ENCODE results near the gene UBL3.
A peak's percentile ranks its signal among the peaks of the same experiment; 100 is the strongest.

UBL3 gene

DNA sequence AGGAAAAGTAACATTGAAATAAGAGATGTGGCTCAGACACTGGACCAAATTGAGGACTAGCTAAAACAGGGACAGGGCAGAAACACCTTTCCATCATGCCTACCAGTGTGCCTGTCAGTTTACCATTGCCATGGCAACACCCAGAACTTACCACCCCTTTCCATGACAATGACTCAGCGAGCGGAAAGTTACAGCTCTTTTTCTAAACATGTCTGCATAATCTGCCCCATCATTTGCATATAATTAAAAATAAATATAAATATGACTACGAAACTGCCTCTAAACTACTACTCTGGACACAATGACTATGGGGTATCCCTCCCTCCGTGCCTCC, 96.0 kb downstream of the UBL3 start:
- peak; percentile 38 for DNase-seq (ENCODE audit: low read depth)

DNA sequence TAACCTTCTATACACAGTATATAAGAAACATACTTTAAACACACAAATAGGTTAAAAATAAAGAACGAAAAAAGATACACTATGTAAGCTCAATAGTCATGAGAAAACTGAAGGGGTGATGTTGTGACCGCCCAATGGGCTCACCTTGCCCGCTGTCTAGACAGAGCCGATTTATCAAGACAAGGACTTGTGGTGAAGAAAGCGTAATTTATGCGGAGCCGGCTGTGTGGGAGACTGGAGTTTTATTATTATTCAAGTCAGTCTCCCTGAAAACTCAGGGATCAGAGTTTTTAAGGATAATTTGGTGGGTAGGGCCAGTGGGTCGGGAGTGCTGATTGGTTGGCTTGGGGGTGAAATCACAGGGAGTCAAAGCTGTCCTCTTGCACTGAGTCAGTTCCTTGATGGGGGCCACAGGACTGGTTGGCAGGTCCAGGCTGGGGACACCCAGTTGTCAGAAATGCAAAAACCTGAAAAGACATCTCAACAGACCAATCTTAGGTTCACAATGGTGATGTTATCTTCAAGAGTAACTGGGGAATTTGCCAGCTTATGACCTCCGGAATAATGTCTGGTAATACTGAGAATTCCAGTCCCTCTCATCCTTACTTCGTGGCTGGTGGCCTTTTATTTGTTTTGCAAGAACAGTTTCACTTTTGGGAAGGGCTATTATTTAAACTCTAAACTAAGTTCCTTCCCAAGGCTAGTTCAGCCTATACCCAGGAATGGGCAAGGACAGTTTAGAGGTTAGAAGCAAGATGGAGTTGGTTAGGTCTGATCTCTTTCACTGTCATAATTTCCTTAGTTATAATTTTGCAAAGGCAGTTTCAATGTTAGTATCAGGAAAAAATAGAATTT, 96.6 kb downstream of the UBL3 start:
- no peak for DNase-seq (ENCODE audit: low read depth)

DNA sequence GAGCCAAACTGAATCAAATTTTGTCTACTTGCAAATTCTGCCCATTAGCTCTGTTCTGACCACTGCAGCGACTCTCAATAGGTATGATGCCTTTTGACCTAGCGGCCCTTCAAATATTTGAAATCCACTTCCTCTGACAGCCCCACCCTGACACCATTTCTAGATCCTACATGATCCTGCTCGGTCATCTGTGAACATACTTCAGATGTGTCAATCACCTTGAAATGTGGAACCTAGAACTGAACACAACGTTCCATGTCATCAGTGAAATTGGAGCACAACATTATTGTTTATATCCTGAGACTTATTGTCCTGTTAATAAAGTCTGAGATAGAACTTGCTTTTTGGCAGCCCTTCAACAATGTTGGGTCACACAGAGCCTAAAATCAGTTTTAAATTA, 98.2 kb downstream of the UBL3 start:
- DNase-seq (ENCODE audit: low read depth), result no peak

DNA sequence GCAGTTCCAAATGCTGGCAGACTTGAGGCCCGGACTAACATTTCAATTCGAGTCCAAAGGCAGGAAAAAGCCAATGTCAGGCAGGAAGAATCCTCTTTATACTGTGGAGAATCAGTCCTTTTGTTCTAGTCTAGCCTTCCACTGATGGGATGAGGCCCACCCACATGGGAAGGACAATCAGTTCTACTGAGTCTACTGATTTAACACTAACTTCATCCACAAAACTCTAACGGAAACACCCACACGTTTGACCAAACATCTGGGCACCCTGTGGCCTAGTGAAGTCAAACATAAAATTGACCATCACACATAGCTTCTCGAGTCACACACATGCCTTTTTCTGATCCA, 100.3 kb downstream of the UBL3 start:
- DNase-seq (ENCODE audit: low read depth), result no peak

DNA sequence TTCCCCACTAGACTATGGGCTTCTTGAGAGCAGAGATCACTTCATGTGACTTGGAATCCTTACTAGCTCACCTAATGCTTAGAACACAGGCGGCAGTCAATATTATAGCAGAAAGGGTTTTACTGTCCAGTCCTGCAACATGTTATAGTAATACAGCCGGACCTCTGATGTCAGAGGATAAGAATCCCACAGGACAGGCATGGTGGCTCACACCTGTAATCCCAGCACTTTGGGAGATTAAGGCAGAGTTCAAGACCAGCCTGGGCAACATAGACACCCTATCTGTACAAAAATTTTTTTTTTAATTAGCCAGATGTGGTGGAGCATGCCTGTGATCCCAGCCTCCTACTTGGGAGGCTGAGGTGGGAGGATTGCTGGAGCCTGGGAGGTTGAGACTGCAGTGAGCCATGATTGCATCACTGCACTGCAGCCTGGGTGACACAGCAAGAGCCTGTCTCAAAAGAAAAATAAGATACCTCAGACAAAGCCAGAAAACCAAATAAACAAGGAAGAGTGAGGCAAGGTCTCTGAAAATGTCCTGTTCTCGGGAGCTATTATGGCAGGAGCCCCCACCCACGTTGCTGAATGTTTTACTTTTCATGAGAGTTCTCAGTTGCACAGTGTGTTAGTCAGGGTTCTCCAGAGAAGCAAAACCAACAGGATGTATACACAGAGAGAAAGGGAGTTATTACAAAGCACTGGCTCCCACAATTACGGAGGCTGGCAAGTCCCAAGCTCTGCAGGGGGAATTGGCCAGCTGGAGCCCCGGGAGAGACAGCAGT, 100.8 kb downstream of the UBL3 start:
- DNase-seq (ENCODE audit: low read depth), result peak; percentile 48

DNA sequence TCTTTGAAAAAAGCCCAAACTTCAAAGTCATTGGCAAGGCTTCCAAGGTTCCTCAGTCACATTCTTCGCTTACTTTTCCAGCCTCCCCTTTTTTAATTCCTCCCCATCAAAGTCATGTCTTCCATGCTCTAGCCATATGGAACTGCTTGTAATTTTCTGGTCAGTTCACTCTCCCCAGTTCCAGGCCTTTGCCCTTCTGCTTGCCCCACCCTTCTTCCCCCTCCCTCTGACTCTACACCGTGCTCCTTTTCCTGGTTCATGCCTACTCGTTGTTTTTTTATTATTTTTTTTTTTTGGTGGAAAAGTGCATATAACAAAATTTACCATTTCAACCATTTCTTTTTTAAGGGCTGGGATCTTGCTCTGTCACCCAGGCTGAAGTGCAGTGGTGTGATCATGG, 102.3 kb downstream of the UBL3 start:
- no peak for DNase-seq (ENCODE audit: low read depth)

DNA sequence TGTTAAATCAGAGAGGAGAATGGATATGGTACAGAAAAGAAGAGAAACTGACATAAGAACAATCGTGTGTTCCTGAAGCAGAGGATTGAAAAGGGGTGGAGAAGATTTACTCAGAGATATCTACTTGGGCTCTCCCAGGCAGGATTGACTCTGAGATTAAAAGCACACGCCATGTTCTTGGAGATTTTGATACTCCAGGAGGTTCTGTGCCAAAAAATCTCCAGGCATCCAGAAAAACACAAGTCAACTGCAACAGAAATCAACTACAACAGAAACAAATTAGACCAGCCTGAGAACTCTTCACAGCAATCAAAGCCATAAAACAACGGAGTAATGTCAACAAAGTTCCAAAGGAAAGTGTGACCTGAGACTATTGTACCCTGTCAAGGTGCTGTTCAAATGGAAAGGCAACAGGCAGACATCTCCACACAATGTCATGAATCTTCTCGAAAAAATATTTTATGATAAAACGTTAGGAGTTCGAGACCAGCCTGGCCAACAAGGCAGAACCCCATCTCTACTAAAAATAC, 104.2 kb downstream of the UBL3 start:
- DNase-seq (ENCODE audit: low read depth), result no peak

DNA sequence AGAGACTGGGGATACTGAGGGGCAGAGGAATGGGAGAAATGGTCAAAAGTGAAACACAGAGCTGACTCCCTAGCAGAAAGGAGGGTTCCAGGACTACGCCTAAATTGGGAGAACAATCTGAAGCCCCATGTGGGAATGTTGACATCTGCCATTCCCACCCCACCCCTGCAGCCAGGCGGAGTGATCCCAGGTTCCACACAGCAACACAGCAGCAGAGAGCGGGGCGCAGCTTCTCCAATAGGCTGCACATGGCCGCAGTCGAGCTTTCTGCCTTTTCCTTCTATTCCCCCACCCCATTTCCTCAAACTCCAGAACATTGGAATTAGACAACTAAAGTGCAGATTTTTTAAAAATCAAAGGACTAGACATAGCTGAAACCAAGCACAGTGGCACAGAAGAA, 104.7 kb downstream of the UBL3 start:
- DNase-seq (ENCODE audit: low read depth), result no peak

DNA sequence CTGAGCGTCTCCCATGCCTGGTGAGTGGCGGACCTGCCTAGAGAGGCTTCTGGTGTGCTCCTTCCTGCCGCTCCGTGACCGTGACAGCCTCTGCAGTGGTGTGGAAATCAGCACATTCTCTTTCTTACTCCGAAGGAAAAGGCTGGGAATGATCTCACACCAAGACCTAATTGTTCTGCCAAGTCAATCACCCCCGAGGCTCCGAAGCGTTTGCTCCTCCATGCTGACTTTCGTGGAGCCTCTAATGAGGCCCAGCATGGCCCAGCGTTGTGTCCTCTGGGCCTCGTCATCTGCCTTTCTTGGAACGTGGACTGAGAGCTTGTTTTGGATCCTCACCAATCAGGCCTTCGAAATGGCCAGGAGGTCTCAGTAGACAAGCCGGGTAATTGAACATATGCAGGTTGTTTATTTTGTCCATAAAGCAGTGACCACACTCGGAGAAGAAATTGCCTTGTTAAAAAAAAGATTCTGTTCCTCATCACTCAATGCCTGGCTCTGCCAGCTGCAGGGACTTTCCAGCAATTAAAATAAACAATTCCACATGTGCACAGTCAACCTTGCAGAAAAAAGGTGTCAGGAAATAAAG, 107.1 kb downstream of the UBL3 start:
- peak; percentile 26 for DNase-seq (ENCODE audit: low read depth)

DNA sequence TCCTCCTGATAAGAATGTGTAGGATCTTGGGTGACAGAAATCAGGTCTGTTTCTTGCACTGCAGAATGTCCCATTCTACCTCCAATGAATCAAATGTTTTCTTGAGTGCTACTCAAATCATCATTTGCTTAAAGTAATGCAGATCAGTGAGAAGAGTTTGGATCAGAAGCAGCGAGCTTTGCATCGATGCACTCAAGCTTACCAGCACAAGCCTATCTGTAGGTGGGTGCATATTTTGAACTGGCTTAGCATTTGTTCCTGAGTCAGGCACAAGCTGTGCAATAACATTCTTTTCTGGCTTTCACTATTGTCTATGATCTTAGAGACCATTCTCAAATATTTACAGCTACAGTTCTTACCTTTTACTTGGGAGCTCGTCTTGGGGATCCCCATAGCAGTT, 109.5 kb downstream of the UBL3 start:
- DNase-seq (ENCODE audit: low read depth), result no peak

DNA sequence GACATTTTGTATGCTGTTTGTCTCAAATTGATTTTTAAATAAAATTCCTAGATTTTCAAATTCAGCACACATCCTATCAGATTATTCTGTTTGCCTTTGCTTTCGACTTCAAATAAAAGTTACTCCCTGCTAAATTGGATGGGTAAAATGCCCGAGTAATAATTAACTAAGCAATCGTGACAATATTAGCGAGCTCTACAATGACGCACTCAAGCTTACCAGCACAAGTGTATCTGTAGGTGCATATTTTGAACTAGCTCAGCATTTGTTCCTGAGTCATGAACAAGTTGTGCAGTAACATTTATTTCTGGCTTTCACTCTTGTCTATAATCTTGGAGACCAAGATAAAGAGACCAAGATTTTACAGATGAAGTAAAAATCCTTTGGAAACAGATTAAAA, 113.4 kb downstream of the UBL3 start:
- DNase-seq (ENCODE audit: low read depth), result no peak

DNA sequence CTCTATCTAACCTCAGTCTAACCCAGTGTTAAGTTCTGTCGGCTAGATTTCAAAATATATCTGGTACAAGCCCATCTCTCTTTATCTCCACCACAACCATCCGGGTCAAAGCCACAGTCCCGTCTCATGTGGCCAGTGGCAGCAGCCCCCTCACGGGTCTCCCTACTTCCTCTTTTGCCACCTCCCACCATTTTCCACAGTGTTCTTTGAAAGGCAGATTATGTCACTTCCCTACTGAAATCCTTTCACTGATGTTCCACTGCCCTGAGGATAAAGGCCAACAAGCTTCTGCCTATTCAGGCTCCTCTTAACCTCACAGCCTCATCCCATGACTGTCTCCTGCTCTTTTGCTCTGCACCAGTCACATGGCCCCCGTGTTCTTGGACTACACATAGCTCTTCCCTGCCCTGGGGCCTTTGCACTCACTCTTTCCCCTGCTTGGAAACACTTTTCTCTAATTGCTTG, 117.2 kb downstream of the UBL3 start:
- no peak for DNase-seq (ENCODE audit: low read depth)

DNA sequence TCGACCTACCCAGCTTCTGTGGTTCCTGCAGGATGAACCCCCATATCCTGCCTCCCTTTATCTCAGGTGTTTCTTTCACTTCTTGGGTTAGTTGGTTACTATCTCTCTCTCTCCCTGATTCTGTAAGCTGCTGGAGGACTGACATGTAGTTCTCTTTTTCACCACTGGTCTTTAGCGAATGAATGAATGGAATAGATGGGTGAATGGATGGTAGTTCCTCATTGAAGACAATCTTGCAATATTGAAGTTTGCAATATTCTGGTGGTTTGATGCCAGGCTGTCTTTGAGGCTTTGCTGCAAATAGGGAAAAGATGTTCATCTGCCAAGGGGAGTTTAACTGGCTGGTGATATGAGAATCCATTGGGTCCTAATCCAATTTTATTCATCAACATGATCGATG, 120.2 kb downstream of the UBL3 start:
- DNase-seq (ENCODE audit: low read depth), result no peak

DNA sequence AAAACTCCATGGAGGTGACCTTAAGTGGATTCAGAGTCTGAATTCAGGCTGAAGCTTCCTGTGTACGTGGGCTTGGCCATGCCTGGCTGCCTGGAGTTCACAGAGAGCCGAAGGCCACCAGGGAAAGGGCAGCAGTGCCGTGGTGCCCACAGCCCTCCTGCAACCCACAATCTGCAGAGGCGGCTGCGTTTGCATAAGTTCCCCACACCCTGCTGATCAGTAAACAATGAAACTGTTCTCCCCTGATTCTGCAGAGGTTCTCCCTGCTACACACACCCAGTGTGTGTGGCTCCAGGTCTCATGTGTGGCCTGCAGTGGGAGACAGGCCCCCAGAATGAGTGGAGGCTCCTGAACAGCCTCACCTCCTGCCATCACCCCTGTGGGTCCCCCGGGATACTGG, 128.0 kb downstream of the UBL3 start:
- no peak for DNase-seq (ENCODE audit: low read depth)

DNA sequence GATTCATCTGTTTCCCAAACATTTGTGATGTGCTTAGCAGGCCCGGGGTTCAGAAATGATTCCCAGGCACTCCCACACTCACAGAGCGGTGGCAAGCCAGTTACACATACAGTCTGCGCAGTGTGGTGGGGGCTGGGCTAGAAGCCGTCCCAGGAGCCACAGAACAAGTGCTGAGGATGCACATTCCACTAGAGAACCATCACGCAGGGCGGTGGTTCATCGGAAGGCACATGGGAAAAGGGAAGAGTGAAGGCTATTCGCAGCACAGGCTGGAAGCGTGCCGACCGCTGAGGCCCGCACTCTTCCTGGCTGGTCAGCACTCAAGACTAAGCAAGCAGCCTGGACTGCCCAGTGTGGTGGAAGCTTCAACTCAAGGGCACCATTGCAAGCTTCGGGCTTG, 128.7 kb downstream of the UBL3 start:
- no peak for DNase-seq (ENCODE audit: low read depth)

DNA sequence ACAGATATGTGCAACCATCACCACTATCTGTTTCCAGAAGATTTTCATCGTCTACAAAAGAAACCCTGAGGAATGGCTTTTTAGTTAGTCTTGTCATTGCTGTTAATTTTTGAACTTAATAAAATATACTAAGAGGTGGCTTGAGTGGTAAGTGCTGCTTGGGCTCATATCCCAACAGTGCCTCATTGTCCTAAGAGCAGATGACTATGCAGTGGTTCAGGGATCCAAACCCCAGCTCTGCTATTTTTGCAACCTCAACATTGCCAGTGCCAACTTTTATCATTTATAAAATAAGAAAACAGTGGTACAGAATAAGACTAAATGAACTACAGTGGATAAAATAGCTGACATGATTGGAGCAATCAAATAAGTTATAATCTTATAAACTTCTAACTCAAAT, 131.7 kb downstream of the UBL3 start:
- no peak for DNase-seq (ENCODE audit: low read depth)

DNA sequence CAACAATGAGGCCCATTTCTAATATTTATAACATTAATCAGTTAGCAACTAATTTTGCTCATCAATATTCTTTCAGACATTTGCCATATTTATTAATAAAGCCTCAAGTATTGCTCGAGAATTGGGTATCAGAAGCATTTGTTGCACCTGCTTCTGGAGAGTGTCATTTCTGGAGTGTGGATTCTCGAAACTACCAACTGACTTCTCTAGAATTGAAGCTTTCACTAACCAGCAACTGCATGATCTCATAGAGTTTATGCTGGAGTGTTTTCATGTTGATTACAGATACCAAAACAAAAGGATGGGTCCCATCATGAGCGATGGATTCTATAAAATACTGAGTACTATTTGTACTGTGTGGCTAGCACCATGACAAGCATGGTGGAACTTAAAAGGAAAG, 133.9 kb downstream of the UBL3 start:
- no peak for DNase-seq (ENCODE audit: low read depth)
